Measurements from ENCODE around the gene TRIP13.

- TF ChIP-seq, protein P1, sequence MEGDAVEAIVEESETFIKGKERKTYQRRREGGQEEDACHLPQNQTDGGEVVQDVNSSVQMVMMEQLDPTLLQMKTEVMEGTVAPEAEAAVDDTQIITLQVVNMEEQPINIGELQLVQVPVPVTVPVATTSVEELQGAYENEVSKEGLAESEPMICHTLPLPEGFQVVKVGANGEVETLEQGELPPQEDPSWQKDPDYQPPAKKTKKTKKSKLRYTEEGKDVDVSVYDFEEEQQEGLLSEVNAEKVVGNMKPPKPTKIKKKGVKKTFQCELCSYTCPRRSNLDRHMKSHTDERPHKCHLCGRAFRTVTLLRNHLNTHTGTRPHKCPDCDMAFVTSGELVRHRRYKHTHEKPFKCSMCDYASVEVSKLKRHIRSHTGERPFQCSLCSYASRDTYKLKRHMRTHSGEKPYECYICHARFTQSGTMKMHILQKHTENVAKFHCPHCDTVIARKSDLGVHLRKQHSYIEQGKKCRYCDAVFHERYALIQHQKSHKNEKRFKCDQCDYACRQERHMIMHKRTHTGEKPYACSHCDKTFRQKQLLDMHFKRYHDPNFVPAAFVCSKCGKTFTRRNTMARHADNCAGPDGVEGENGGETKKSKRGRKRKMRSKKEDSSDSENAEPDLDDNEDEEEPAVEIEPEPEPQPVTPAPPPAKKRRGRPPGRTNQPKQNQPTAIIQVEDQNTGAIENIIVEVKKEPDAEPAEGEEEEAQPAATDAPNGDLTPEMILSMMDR (conservative IDR thresholded peaks at IDR 0.05; ENCODE audit: low read depth, low read length): no peak
- no peak for TF ChIP-seq EZH2phosphoT487 (IDR thresholded peaks at IDR 0.05; ENCODE audit: borderline replicate concordance, low read length)
These were observed 28.1 kb upstream of the TRIP13 start for GRCh38 chr5:864492-865167.

All from PC-3 (cell line).